ENCODE measurements around the gene KASH5.
A peak's percentile ranks its signal among the peaks of the same experiment; 100 is the strongest.

Gene KASH5

DNA sequence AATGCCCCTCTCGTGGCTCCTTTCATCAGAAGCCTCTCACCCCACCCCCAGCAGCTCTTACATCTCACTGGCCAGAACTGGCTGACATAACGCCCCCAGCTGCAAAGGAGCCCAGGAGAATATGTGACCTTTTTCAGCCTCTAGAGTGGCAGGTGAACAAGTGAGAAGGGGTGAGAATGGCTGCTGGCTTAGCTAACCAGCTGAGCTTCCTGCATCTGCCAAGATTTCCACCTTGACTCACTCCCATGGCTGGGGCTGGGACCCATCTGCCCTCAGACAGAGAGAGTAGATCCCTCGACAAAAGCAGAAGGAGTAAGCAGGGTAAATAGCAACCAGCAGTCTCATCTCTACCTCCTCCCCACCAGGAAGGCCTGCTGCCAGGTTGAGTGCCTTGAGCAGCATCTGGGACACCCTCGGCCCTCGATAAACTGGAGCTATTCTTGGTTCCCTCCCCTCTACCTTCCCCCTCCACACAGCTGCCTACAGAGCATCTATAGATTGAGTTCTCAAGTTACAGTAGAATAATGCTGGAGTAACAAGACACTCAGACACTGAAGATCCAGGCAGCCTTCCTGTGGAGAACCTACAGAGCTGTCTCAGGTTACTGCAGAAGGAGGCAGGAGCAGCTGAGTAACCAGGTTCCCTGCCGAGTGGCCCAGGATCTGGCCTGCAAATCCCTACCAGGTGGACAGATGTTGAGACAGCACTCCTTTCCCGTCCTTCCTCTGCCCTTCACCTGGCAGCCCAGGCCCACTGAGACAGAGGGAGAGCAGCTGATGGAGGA lies 15.5 kb downstream of the KASH5 start:
- Histone ChIP-seq H3K27ac (ENCODE audit: low read depth, low read length) (peak overlapping the region; percentile 90), H4K20me1 (ENCODE audit: control insufficient read depth, insufficient read depth, low read depth, low read length) (no peaks in the 10 kb centered on the region), H3K9me3 (ENCODE audit: control insufficient read depth, insufficient read depth, low read length) (no peaks in the 10 kb centered on the region), H3K9me2 (replicated peaks; ENCODE audit: control insufficient read depth, low read length) (no peaks in the 10 kb centered on the region), H3K4me1 (ENCODE audit: control insufficient read depth, low read length) (peaks cover 42% of the 10 kb centered on the region), H3K27me3 (ENCODE audit: control insufficient read depth, low read length) (no peaks in the 10 kb centered on the region), H3K36me3 (ENCODE audit: control insufficient read depth, low read length) (no peaks in the 10 kb centered on the region), H3K4me3 (ENCODE audit: low read length) (peak overlapping the region; percentile 56), H3K79me2 (ENCODE audit: control insufficient read depth, low read length) (no peaks in the 10 kb centered on the region), H3F3A (ENCODE audit: control insufficient read depth, insufficient read depth) (peaks cover 10% of the 10 kb centered on the region), H3K4me2 (ENCODE audit: low read length) (peak overlapping the region; percentile 88)
- no peak for TF ChIP-seq CTCF (IDR thresholded peaks at IDR 0.05; ENCODE audit: low read depth, low read length, poor library complexity, severe bottlenecking)
- TF ChIP-seq EZH2phosphoT487 (IDR thresholded peaks at IDR 0.05; ENCODE audit: borderline replicate concordance, low read length): no peak

DNA sequence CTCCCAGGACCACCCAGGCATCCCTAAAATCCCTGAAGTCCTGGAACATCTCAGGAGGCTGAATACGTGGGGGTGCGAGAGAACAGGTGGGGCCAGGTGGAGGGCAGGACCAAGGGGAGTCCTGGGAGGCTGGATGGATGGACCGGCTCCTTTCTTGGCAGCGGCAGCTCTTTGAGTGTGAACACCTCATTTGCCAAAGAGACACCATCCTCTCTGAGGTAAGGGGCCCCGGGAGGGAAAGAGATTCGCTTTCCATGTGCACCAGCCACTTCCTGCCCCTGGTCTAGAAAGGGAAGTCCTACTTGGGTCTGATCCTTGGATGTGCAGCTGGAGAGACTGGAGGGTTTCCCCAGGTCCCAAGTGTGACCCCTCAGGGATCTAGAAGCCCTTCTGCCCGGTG lies 19.0 kb downstream of the KASH5 start:
- Histone ChIP-seq H3K4me1 (ENCODE audit: control insufficient read depth, low read length) (peaks cover 75% of the 10 kb centered on the region), H3K79me2 (ENCODE audit: control insufficient read depth, low read length) (no peaks in the 10 kb centered on the region), H3K4me3 (ENCODE audit: low read length) (no peak overlapping the region), H3K9me3 (ENCODE audit: control insufficient read depth, insufficient read depth, low read length) (no peaks in the 10 kb centered on the region), H3F3A (ENCODE audit: control insufficient read depth, insufficient read depth) (peaks cover 24% of the 10 kb centered on the region), H3K27ac (ENCODE audit: low read depth, low read length) (no peak overlapping the region), H3K27me3 (ENCODE audit: control insufficient read depth, low read length) (no peaks in the 10 kb centered on the region), H4K20me1 (ENCODE audit: control insufficient read depth, insufficient read depth, low read depth, low read length) (no peaks in the 10 kb centered on the region), H3K4me2 (ENCODE audit: low read length) (no peak overlapping the region), H3K9me2 (replicated peaks; ENCODE audit: control insufficient read depth, low read length) (no peaks in the 10 kb centered on the region), H3K36me3 (ENCODE audit: control insufficient read depth, low read length) (no peaks in the 10 kb centered on the region)
- TF ChIP-seq CTCF (IDR thresholded peaks at IDR 0.05; ENCODE audit: low read depth, low read length, poor library complexity, severe bottlenecking) (no peak), EZH2phosphoT487 (IDR thresholded peaks at IDR 0.05; ENCODE audit: borderline replicate concordance, low read length) (no peak)

- Histone ChIP-seq H3K27ac (ENCODE audit: low read depth, low read length) (no peak overlapping the region), H3K4me1 (ENCODE audit: control insufficient read depth, low read length) (peaks cover 75% of the 10 kb centered on the region), H3K36me3 (ENCODE audit: control insufficient read depth, low read length) (no peaks in the 10 kb centered on the region), H3F3A (ENCODE audit: control insufficient read depth, insufficient read depth) (peaks cover 24% of the 10 kb centered on the region), H3K9me2 (replicated peaks; ENCODE audit: control insufficient read depth, low read length) (no peaks in the 10 kb centered on the region), H3K4me2 (ENCODE audit: low read length) (no peak overlapping the region), H4K20me1 (ENCODE audit: control insufficient read depth, insufficient read depth, low read depth, low read length) (no peaks in the 10 kb centered on the region), H3K79me2 (ENCODE audit: control insufficient read depth, low read length) (no peaks in the 10 kb centered on the region), H3K9me3 (ENCODE audit: control insufficient read depth, insufficient read depth, low read length) (no peaks in the 10 kb centered on the region), H3K27me3 (ENCODE audit: control insufficient read depth, low read length) (no peaks in the 10 kb centered on the region), H3K4me3 (ENCODE audit: low read length) (no peak overlapping the region)
- TF ChIP-seq CTCF (IDR thresholded peaks at IDR 0.05; ENCODE audit: low read depth, low read length, poor library complexity, severe bottlenecking): no peak
- no peak for TF ChIP-seq EZH2phosphoT487 (IDR thresholded peaks at IDR 0.05; ENCODE audit: borderline replicate concordance, low read length)
Observed at GRCh38 chr19:49407482-49408015, 19.5 kb downstream of the KASH5 start.

All from DOHH2 (cell line).